Measurements from ENCODE around the gene CCDC85C.

- TF ChIP-seq CTCF (IDR thresholded peaks at IDR 0.05) (no peak), POLR2A (IDR thresholded peaks at IDR 0.05) (no peak), EP300 (IDR thresholded peaks at IDR 0.05) (no peak)
Observed at GRCh38 chr14:99478128-99478527, 125.9 kb downstream of the CCDC85C start.
